GM19328 (cell line): ENCODE measurements around the gene CCDC122.

Experiments
- ATAC-seq: cut with Tn5 transposase; IDR thresholded peaks from one replicate; pipeline ENCODE4 v1.9.1; 2021; ENCODE audit warnings: mild to moderate bottlenecking, moderate library complexity; ENCODE audit not compliant: unreplicated experiment

CCDC122 gene

GRCh38 chr13:43805071-43805468 lies 74.5 kb downstream of the CCDC122 start:
- no peak for ATAC-seq

DNA sequence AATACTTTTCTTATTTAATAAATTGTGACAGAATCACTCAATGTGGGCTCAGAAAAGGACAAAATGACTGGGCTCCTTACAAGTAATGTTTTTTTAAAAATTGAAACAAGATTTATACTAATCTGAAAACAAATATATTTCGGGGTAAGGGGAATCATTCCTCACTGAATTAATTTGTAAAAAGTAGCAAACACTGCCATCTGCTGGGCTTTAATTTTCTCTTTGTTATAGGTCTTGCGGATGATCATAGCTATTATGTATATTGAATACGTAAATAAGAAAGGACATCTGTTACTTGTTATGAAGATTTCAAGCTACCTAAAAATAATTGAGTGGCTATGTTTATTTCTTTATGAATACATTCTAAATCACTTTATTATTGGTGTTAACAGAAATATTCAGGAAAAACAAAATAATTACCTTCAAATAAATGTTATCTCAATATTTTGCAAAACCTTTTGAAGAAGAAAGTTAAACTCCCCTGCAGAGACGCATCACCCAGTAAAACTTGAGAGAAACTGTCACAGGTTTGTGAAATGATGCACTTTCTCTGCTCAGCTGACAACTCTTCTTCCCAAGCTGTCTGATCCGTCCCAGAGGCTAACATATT lies 75.0 kb downstream of the CCDC122 start:
- ATAC-seq = no peak

GRCh38 chr13:43802511-43802910 lies 77.0 kb downstream of the CCDC122 start:
- no peak for ATAC-seq

- ATAC-seq = no peak
Measured at GRCh38 chr13:43800828-43801227, 78.7 kb downstream of the CCDC122 start.

- no peak for ATAC-seq
Measured at GRCh38 chr13:43799191-43799590, 80.3 kb downstream of the CCDC122 start.

GRCh38 chr13:43797869-43798268 lies 81.7 kb downstream of the CCDC122 start:
- no peak for ATAC-seq

DNA sequence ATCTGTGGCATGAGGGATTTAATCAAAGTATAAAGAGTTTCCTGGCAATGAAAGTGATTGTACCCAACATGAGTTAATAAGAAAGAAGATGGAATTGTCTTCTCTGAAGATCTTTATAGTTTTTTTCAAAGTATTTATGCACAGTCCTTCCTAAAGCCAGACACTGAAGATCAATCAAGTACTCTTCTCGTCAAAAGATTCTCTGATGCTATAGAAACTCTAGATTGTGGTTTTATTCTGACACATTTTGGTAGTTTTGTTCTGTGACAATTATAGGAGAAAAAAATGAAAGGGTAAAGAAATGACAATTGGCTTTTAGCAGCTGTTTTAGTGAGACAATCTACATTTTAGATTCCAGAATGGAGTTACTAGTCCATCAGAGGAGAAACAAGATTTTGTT lies 82.4 kb downstream of the CCDC122 start:
- no peak for ATAC-seq

GRCh38 chr13:43794416-43794815 lies 85.1 kb downstream of the CCDC122 start:
- ATAC-seq = no peak

DNA sequence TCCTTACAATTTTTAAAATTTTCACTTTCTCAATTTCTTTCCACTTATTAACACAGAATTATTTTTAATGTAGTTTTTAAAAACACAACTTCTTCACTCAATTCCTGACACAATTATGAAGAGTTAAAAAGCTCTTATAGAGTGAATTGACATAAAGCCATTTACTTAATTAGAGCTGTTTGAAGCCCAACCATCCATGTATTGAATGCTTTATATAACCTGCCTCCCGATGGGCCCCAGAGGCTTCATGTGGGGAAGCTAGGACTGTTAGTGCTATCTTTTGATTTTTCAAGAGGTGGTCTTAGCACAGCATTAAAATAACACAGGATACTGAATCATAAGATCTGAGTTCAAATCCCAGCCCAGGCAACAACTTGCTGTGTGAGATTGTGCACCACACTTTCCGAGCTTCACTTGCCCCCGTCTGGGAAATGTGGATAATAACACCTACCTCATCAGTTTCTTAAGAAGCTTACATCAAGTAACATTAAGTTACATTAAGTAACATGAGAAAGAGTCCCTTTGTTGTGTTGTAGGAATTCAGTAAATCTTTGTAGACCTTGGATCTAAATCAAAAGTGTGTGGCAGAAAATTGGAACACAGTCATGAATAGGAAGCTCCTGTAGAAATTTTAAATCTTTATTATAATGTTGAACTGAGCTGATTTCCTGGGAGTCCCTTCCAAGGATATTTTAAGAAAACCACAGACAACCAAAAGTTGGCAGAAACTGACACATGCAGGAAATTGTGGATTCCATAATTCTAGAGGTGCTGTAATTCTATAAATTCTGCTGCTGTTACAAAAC lies 87.3 kb downstream of the CCDC122 start:
- no peak for ATAC-seq

GRCh38 chr13:43787997-43788396 lies 91.5 kb downstream of the CCDC122 start:
- no peak for ATAC-seq

- no peak for ATAC-seq
Measured at GRCh38 chr13:43787518-43787891, 92.0 kb downstream of the CCDC122 start.

DNA sequence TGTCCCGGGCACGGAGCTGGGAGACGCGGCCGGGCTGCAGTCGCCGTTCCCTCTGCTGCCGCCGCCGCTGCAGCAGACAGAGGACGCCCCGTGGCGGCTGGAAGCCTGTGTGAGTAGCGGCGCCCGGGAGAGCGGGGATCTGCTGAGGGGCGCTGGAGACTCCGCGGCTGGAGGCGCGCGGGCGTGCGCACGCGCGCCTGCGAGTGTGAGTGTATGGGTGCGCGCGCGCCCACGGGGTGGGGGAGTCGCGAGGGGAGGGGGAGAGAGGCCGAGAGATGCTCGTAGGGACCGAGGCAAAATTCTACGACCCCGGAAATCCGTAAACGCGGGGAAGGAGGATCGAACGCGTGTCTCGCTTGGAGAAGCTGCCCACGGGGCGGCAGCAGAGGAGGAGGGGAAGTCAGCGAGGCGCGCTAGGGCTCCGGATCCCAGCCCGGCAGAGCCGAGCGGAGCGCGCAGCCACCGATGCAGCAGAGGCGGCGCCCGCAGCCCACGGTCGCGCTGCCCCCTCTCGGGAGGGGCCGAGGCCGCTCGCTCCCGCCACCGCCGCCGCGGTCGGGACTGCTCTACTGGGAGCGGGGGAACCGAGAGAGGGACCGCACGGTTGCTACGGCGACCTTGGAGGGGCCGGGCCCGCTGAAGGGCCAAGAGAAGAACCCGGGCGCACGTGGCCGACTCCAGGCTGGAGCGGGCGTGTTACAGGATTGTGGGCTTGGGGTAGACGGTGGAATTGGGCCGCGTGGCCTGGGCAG lies 92.6 kb downstream of the CCDC122 start, which contains the start of gene ENOX1:
TSS of gene ENOX1 (minus strand) at position 207 of the 752 bp plus-strand sequence.
- no peak for ATAC-seq

- ATAC-seq = no peak
Measured at GRCh38 chr13:43786472-43786765, 93.1 kb downstream of the CCDC122 start.
